ENCODE results near the gene AGT. TPM values are rescaled to one million over a fixed set of nuclear protein-coding genes. Genes with fewer than 3 reads are reported as not detected.

Gene AGT
- total RNA-seq, 4 donors from 2014 or later = 5.0 to 16.0 (median 8.4) TPM

- TF ChIP-seq CTCF (IDR thresholded peaks at IDR 0.05) = no peak
- TF ChIP-seq EP300 (IDR thresholded peaks at IDR 0.05) = no peak
- TF ChIP-seq POLR2A (IDR thresholded peaks at IDR 0.05) = no peak
- TF ChIP-seq POLR2AphosphoS5 (IDR thresholded peaks at IDR 0.05) = no peak
- no peak overlapping the region for H3K27ac ChIP-seq
- H3K36me3 ChIP-seq = no peaks in the 10 kb centered on the region
- ATAC-seq = no peak
- 82 to 88% methylated on average over 5 to 8 of the region's 20 CpGs for WGBS, 2 donors (ENCODE audit: low coverage in 1 of 2)
- no peak overlapping the region for H3K4me3 ChIP-seq
- H3K27me3 ChIP-seq = no peaks in the 10 kb centered on the region
- no peaks in the 10 kb centered on the region for H3K4me1 ChIP-seq
- no peaks in the 10 kb centered on the region for H3K9me3 ChIP-seq
Observed at GRCh38 chr1:230706887-230707731, 6.8 kb downstream of the AGT start.

- Histone ChIP-seq H3K9me3 (no peaks in the 10 kb centered on the region), H3K27ac (no peak overlapping the region), H3K27me3 (no peaks in the 10 kb centered on the region), H3K4me1 (no peaks in the 10 kb centered on the region), H3K4me3 (no peak overlapping the region), H3K36me3 (no peaks in the 10 kb centered on the region)
- TF ChIP-seq CTCF (IDR thresholded peaks at IDR 0.05) (no peak), POLR2A (IDR thresholded peaks at IDR 0.05) (no peak), POLR2AphosphoS5 (IDR thresholded peaks at IDR 0.05) (no peak)
- no peak for ATAC-seq
- 69 to 94% methylated on average over 5 of the region's 9 CpGs for WGBS, 2 donors (ENCODE audit: low coverage in 1 of 2)
Observed at GRCh38 chr1:230706020-230706699, 7.8 kb downstream of the AGT start.

- Histone ChIP-seq H3K4me3 (no peak overlapping the region), H3K4me1 (no peaks in the 10 kb centered on the region), H3K9me3 (no peaks in the 10 kb centered on the region), H3K36me3 (no peaks in the 10 kb centered on the region), H3K27ac (no peak overlapping the region), H3K27me3 (no peaks in the 10 kb centered on the region)
- ATAC-seq = no peak
- no peak for TF ChIP-seq EP300 (IDR thresholded peaks at IDR 0.05)
- TF ChIP-seq POLR2AphosphoS5 (IDR thresholded peaks at IDR 0.05) = no peak
- WGBS, 2 donors (ENCODE audit: low coverage in 1 of 2) = 93% methylated on average over 14 of the region's 18 CpGs; no CpG with 5 or more reads in 1 of the 2 donors
Observed at GRCh38 chr1:230705289-230706019, 8.5 kb downstream of the AGT start.

GRCh38 chr1:230704830-230705229 is 9.1 kb downstream of the AGT start:
- no peaks in the 10 kb centered on the region for H3K9me3 ChIP-seq
- 90 to 93% methylated on average over 7 of the region's 7 CpGs for WGBS, 2 donors (ENCODE audit: low coverage in 1 of 2)
- TF ChIP-seq EP300 (IDR thresholded peaks at IDR 0.05) (no peak), CTCF (IDR thresholded peaks at IDR 0.05) (no peak), POLR2AphosphoS5 (IDR thresholded peaks at IDR 0.05) (no peak), POLR2A (IDR thresholded peaks at IDR 0.05) (no peak)

GRCh38 chr1:230703679-230704385 is 10.1 kb downstream of the AGT start:
- no peaks in the 10 kb centered on the region for H3K4me1 ChIP-seq
- H3K4me3 ChIP-seq = no peak overlapping the region
- no peak for ATAC-seq
- H3K27me3 ChIP-seq = no peaks in the 10 kb centered on the region
- WGBS, 2 donors (ENCODE audit: low coverage in 1 of 2) = 83% methylated on average over 1 of the region's 8 CpGs; no CpG with 5 or more reads in 1 of the 2 donors
- H3K9me3 ChIP-seq = no peaks in the 10 kb centered on the region
- no peak overlapping the region for H3K27ac ChIP-seq
- no peak for TF ChIP-seq POLR2A (IDR thresholded peaks at IDR 0.05)
- TF ChIP-seq EP300 (IDR thresholded peaks at IDR 0.05) = no peak
- TF ChIP-seq CTCF (IDR thresholded peaks at IDR 0.05) = no peak
- no peak for TF ChIP-seq POLR2AphosphoS5 (IDR thresholded peaks at IDR 0.05)
- no peaks in the 10 kb centered on the region for H3K36me3 ChIP-seq

More at GRCh38 chr1:230704830-230705229, 9.1 kb downstream of the AGT start:
- Histone ChIP-seq H3K4me3 (no peak overlapping the region), H3K36me3 (no peaks in the 10 kb centered on the region), H3K27ac (no peak overlapping the region), H3K4me1 (no peaks in the 10 kb centered on the region), H3K27me3 (no peaks in the 10 kb centered on the region)
- ATAC-seq = no peak

Data from gastroesophageal sphincter (tissue), 4 donors.